NCI-H1436 treated with DMSO at 0.1 percent for 48 hours (cell line): ENCODE measurements around the gene METTL22.
"Not testable (repeated sequence)": the region's sequence is repeated elsewhere in the genome, so short reads cannot be mapped to it uniquely, and the experiment has no call there.

Source experiments
- DNase-seq: peaks from one replicate; lab custom pipeline; 2025; lab: John Stamatoyannopoulos, UW

Gene METTL22

GRCh38 chr16:8632675-8633182, 11.2 kb downstream of the METTL22 start:
- no peak for DNase-seq

- DNase-seq = no peak
Measured at GRCh38 chr16:8634991-8635736, 13.7 kb downstream of the METTL22 start.

GRCh38 chr16:8639694-8640093, 18.2 kb downstream of the METTL22 start:
- no peak for DNase-seq

GRCh38 chr16:8641671-8642070, 20.2 kb downstream of the METTL22 start:
- no peak for DNase-seq

- DNase-seq = no peak
Measured at GRCh38 chr16:8642146-8642545, 20.6 kb downstream of the METTL22 start.

- no peak for DNase-seq
Measured at GRCh38 chr16:8644211-8645140, 23.0 kb downstream of the METTL22 start.

- DNase-seq = no peak
Measured at GRCh38 chr16:8645141-8645521, 23.6 kb downstream of the METTL22 start.

- DNase-seq = no peak
Measured at GRCh38 chr16:8645831-8646230, 24.3 kb downstream of the METTL22 start.

GRCh38 chr16:8646326-8647053, 25.0 kb downstream of the METTL22 start:
- no peak for DNase-seq

GRCh38 chr16:8647721-8648318, 26.3 kb downstream of the METTL22 start:
- DNase-seq = no peak

- no peak for DNase-seq
Measured at GRCh38 chr16:8648877-8649276, 27.4 kb downstream of the METTL22 start.

GRCh38 chr16:8649829-8650554, 28.5 kb downstream of the METTL22 start:
- DNase-seq = no peak

- not testable (repeated sequence) for DNase-seq
Measured at GRCh38 chr16:8651958-8652357, 30.5 kb downstream of the METTL22 start.

GRCh38 chr16:8655184-8655717, 33.8 kb downstream of the METTL22 start:
- DNase-seq = no peak

GRCh38 chr16:8656376-8656775, 34.9 kb downstream of the METTL22 start:
- no peak for DNase-seq

GRCh38 chr16:8660841-8661301, 39.4 kb downstream of the METTL22 start:
- DNase-seq = no peak

- DNase-seq = no peak
Measured at GRCh38 chr16:8661703-8662102, 40.2 kb downstream of the METTL22 start.

GRCh38 chr16:8663192-8664089, 41.9 kb downstream of the METTL22 start:
- DNase-seq = no peak

GRCh38 chr16:8665529-8665928, 44.0 kb downstream of the METTL22 start:
- DNase-seq = no peak

- no peak for DNase-seq
Measured at GRCh38 chr16:8667492-8667891, 46.0 kb downstream of the METTL22 start.
